ENCODE results near the gene TMA7. TPM values are rescaled to one million over a fixed set of nuclear protein-coding genes. Genes with fewer than 3 reads are reported as not detected.

TMA7 gene
- polyA plus RNA-seq, 1 donor from 2014 or later = 1,747 TPM

GRCh38 chr3:48446425-48447193, 6.6 kb downstream of the TMA7 start, which contains the start of gene ATRIP:
TSS of gene ATRIP (plus strand) at chr3:48446737. CDS start at chr3:48446846, 109 bp downstream.
- no peaks in the 10 kb centered on the region for H3K27me3 ChIP-seq (ENCODE audit: insufficient read depth, low read depth, low read length)
- peak within 1 kb of the TSS; percentile 97 for H3K4me3 ChIP-seq (ENCODE audit: low read length)
- H4K20me1 ChIP-seq (ENCODE audit: insufficient read depth) = no peaks in the 10 kb centered on the region
- no peaks in the 10 kb centered on the region for H3K9me2 ChIP-seq (ENCODE audit: insufficient read depth, low read length)
- H3F3A ChIP-seq (ENCODE audit: insufficient read depth, low read length, poor library complexity, severe bottlenecking) = no peaks in the 10 kb centered on the region
- H3K36me3 ChIP-seq (ENCODE audit: insufficient read depth, low read length) = no peaks in the 10 kb centered on the region
- H3K79me2 ChIP-seq (replicated peaks; ENCODE audit: insufficient read depth, low read length) = peaks cover 21% of the 10 kb centered on the region
- peak within 1 kb of the TSS; percentile 90 for H3K9ac ChIP-seq (ENCODE audit: low read length)
- peak within 1 kb of the TSS; percentile 78 for H3K27ac ChIP-seq (ENCODE audit: low read length)
- H3K9me3 ChIP-seq (ENCODE audit: low read length) = no peaks in the 10 kb centered on the region
- peak within 1 kb of the TSS; percentile 90 for H2AFZ ChIP-seq (ENCODE audit: low read depth, low read length)
- peak within 1 kb of the TSS; percentile 96 for H3K4me2 ChIP-seq (ENCODE audit: low read length)
- TF ChIP-seq REST (IDR thresholded peaks at IDR 0.05; ENCODE audit: borderline replicate concordance) (peak; percentile 73), EZH2 (IDR thresholded peaks at IDR 0.05; ENCODE audit: borderline replicate concordance, insufficient read depth, low read length, poor library complexity, severe bottlenecking) (no peak), POLR2AphosphoS5 (IDR thresholded peaks at IDR 0.05) (peak; percentile 92), MXI1 (conservative IDR thresholded peaks at IDR 0.05; ENCODE audit: poor library complexity, severe bottlenecking) (peak; percentile 95), TAF1 (IDR thresholded peaks at IDR 0.05; ENCODE audit: low read depth) (peak; percentile 76), SMC3 (conservative IDR thresholded peaks at IDR 0.05; ENCODE audit: poor library complexity) (no peak), CTCF (IDR thresholded peaks at IDR 0.05; ENCODE audit: poor library complexity, severe bottlenecking) (no peak)

GRCh38 chr3:48451270-48451669, 11.2 kb downstream of the TMA7 start:
- TF ChIP-seq POLR2AphosphoS5 (IDR thresholded peaks at IDR 0.05) (no peak), EZH2 (IDR thresholded peaks at IDR 0.05; ENCODE audit: borderline replicate concordance, insufficient read depth, low read length, poor library complexity, severe bottlenecking) (no peak), EP300 (conservative IDR thresholded peaks at IDR 0.05; ENCODE audit: poor library complexity, severe bottlenecking) (no peak), CTCF (IDR thresholded peaks at IDR 0.05; ENCODE audit: poor library complexity, severe bottlenecking) (no peak), MXI1 (conservative IDR thresholded peaks at IDR 0.05; ENCODE audit: poor library complexity, severe bottlenecking) (no peak), SMC3 (conservative IDR thresholded peaks at IDR 0.05; ENCODE audit: poor library complexity) (no peak), TAF1 (IDR thresholded peaks at IDR 0.05; ENCODE audit: low read depth) (no peak), REST (IDR thresholded peaks at IDR 0.05; ENCODE audit: borderline replicate concordance) (no peak), RAD21 (conservative IDR thresholded peaks at IDR 0.05) (no peak)
- Histone ChIP-seq H3K4me2 (ENCODE audit: low read length) (no peak overlapping the region), H3K9me2 (ENCODE audit: insufficient read depth, low read length) (no peaks in the 10 kb centered on the region), H3K27ac (ENCODE audit: low read length) (no peak overlapping the region), H3K27me3 (ENCODE audit: insufficient read depth, low read depth, low read length) (no peaks in the 10 kb centered on the region), H4K20me1 (ENCODE audit: insufficient read depth) (no peaks in the 10 kb centered on the region), H3F3A (ENCODE audit: insufficient read depth, low read length, poor library complexity, severe bottlenecking) (no peaks in the 10 kb centered on the region), H3K9ac (ENCODE audit: low read length) (no peak overlapping the region), H3K79me2 (replicated peaks; ENCODE audit: insufficient read depth, low read length) (peaks cover 15% of the 10 kb centered on the region), H2AFZ (ENCODE audit: low read depth, low read length) (no peak overlapping the region), H3K36me3 (ENCODE audit: insufficient read depth, low read length) (no peaks in the 10 kb centered on the region), H3K4me3 (ENCODE audit: low read length) (no peak overlapping the region), H3K9me3 (ENCODE audit: low read length) (no peaks in the 10 kb centered on the region)

Data from neural cell (in vitro differentiated cells).